OCI-LY7 (cell line): ENCODE measurements around the gene TRIM39. TPM values are rescaled to one million over a fixed set of nuclear protein-coding genes. Genes with fewer than 3 reads are reported as not detected.

Experiments
- BruUV-seq: library from RNA; stranded (reverse); fragments of 400-500 nt; replicated peaks from 2 replicates; lab custom pipeline; 2021; lab: Mats Ljungman, UMichigan
- CTCF ChIA-PET: fragments of 300-600 bp; sonication (Branson Sonifier 250); formaldehyde crosslinking; loops from one replicate; lab custom pipeline; 2022; ENCODE audit warnings: antibody characterized with exemption; ENCODE audit not compliant: unreplicated experiment; lab: Charles Lee
- POLR2A ChIA-PET: fragments of 300-600 bp; sonication (Branson Sonifier 250); formaldehyde crosslinking; loops from one replicate; lab custom pipeline; 2022; ENCODE audit warnings: antibody characterized with exemption; lab: Charles Lee
- DNase-seq: peaks from one replicate; pipeline ENCODE4 v3.0.0-alpha.2; 2015; ENCODE audit warnings: low spot score
- H2AFZ ChIP-seq: fragments of 200-600 bp; sonication (generic), shearing (Covaris generic); 2 replicates; pipeline ENCODE4 v1.6.1; 2014; ENCODE audit warnings: mild to moderate bottlenecking, antibody characterized with exemption, low read length, moderate library complexity
- H3K27ac ChIP-seq: fragments of 200-600 bp; sonication (generic); 2 replicates; pipeline ENCODE4 v1.5.1; 2014; ENCODE audit warnings: mixed run types, low read depth, mild to moderate bottlenecking, moderate library complexity, low read length, inconsistent platforms; ENCODE audit not compliant: poor library complexity, severe bottlenecking
- H3K36me3 ChIP-seq: fragments of 200-600 bp; sonication (generic); 2 replicates; pipeline ENCODE4 v1.6.1; 2014; ENCODE audit warnings: mild to moderate bottlenecking, antibody characterized with exemption, low read length, moderate library complexity, mixed read lengths; ENCODE audit not compliant: insufficient read depth
- H3K4me1 ChIP-seq: fragments of 200-600 bp; sonication (generic); 2 replicates; pipeline ENCODE4 v1.5.1; 2014; ENCODE audit warnings: mild to moderate bottlenecking, low read length; ENCODE audit not compliant: insufficient read depth, poor library complexity, severe bottlenecking
- H3K4me2 ChIP-seq: fragments of 200-600 bp; sonication (generic); 2 replicates; pipeline ENCODE4 v1.6.1; 2014; ENCODE audit warnings: mild to moderate bottlenecking, low read length
- H3K4me3 ChIP-seq: fragments of 200-600 bp; sonication (generic); 2 replicates; pipeline ENCODE4 v1.5.1; 2014; ENCODE audit warnings: mild to moderate bottlenecking, low read depth, low read length; ENCODE audit not compliant: poor library complexity, severe bottlenecking
- H3K79me2 ChIP-seq: fragments of 200-600 bp; sonication (generic); 2 replicates; pipeline ENCODE4 v1.6.1; 2016; ENCODE audit warnings: low read depth, mild to moderate bottlenecking, low read length, moderate library complexity, mixed read lengths; ENCODE audit not compliant: insufficient read depth
- H3K9me2 ChIP-seq: fragments of 200-600 bp; sonication (generic); 2 replicates; pipeline ENCODE4 v1.6.1; 2016; ENCODE audit warnings: mild to moderate bottlenecking, low read length, mixed read lengths; ENCODE audit not compliant: insufficient read depth
- H3K9me3 ChIP-seq: fragments of 200-600 bp; sonication (generic); 2 replicates; pipeline ENCODE4 v1.6.1; 2014; ENCODE audit warnings: mild to moderate bottlenecking, mixed run types, low read length, mixed read lengths
- H4K20me1 ChIP-seq: fragments of 200-600 bp; sonication (generic); 2 replicates; pipeline ENCODE4 v1.6.1; 2014; ENCODE audit warnings: mild to moderate bottlenecking, antibody characterized with exemption, low read length, moderate library complexity, mixed read lengths; ENCODE audit not compliant: insufficient read depth
- EZH2phosphoT487 ChIP-seq: fragments of 200-600 bp; sonication (generic); IDR thresholded peaks from 2 replicates; pipeline ENCODE4 v1.6.1; 2018; ENCODE audit warnings: low read depth, borderline replicate concordance, mild to moderate bottlenecking, mixed run types, antibody characterized with exemption, low read length, moderate library complexity, mixed read lengths
- intact Hi-C: fragments of 100-400 bp; cut with micrococcal nuclease; formaldehyde crosslinking; loops from one replicate; pipeline ENCODE4 v1.10.0; 2022; ENCODE audit not compliant: unreplicated experiment
- total RNA-seq, 2 experiments: library from RNA; depleted of rRNA in 1 of 2; stranded (reverse); fragments of >200 nt in 1 of 2; shearing (Covaris generic) in 1 of 2; gene quantifications; 2 replicates each; pipeline ENCODE4 v1.2.3, GENCODE V29; 2014 to 2022
- TF ChIP-seq, protein P1 (sequence below): fragments of 200-600 bp; sonication (generic); conservative IDR thresholded peaks from 2 replicates; pipeline ENCODE4 v1.5.1; 2014; ENCODE audit warnings: mild to moderate bottlenecking, antibody characterized with exemption, low read length, moderate library complexity, mixed read lengths

TRIM39 gene
- total RNA-seq, 2 experiments from 2014 or later, result 11.4 to 17.0 TPM

- Histone ChIP-seq H3K4me3 (no peak overlapping the region), H3K4me1 (no peaks in the 10 kb centered on the region), H3K9me3 (no peaks in the 10 kb centered on the region), H3K79me2 (no peaks in the 10 kb centered on the region), H3K27ac (no peak overlapping the region), H4K20me1 (no peaks in the 10 kb centered on the region), H3K9me2 (no peaks in the 10 kb centered on the region), H3K36me3 (peaks cover 83% of the 10 kb centered on the region), H3K4me2 (no peak overlapping the region), H2AFZ (no peak overlapping the region)
- POLR2A ChIA-PET, result no interaction called here
- intact Hi-C loops, result no loop called here
- DNase-seq, result no peak
- TF ChIP-seq, protein P1, sequence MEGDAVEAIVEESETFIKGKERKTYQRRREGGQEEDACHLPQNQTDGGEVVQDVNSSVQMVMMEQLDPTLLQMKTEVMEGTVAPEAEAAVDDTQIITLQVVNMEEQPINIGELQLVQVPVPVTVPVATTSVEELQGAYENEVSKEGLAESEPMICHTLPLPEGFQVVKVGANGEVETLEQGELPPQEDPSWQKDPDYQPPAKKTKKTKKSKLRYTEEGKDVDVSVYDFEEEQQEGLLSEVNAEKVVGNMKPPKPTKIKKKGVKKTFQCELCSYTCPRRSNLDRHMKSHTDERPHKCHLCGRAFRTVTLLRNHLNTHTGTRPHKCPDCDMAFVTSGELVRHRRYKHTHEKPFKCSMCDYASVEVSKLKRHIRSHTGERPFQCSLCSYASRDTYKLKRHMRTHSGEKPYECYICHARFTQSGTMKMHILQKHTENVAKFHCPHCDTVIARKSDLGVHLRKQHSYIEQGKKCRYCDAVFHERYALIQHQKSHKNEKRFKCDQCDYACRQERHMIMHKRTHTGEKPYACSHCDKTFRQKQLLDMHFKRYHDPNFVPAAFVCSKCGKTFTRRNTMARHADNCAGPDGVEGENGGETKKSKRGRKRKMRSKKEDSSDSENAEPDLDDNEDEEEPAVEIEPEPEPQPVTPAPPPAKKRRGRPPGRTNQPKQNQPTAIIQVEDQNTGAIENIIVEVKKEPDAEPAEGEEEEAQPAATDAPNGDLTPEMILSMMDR, result no peak
- TF ChIP-seq EZH2phosphoT487, result no peak
- CTCF ChIA-PET, result no interaction called here
- no TSS peak for BruUV-seq
Observed at GRCh38 chr6:30334075-30334783, 7.5 kb downstream of the TRIM39 start.

- Histone ChIP-seq H3K36me3 (peaks cover 52% of the 10 kb centered on the region), H4K20me1 (no peaks in the 10 kb centered on the region), H3K9me3 (no peaks in the 10 kb centered on the region), H3K4me3 (no peak overlapping the region), H3K9me2 (no peaks in the 10 kb centered on the region), H3K79me2 (peaks cover under 1% of the 10 kb centered on the region; the same call in 1 of the 2 replicates), H3K4me1 (peaks cover under 1% of the 10 kb centered on the region), H3K27ac (no peak overlapping the region), H2AFZ (no peak overlapping the region), H3K4me2 (no peak overlapping the region)
- CTCF ChIA-PET, result no interaction called here
- BruUV-seq, result no TSS peak
- DNase-seq, result no peak
- POLR2A ChIA-PET, result interaction anchor here (0.6 kb wide), 1 partner anchor 70 kb away, joined by 3 read pairs; no protein-coding TSS in a partner anchor
- no peak for TF ChIP-seq EZH2phosphoT487
- TF ChIP-seq, protein P1, result no peak
- intact Hi-C loops, result loop anchor here (10.0 kb wide), 1 partner anchor 276 kb away; the partner anchor contains the start of genes POLR1H and PPP1R11
Observed at GRCh38 chr6:30340589-30341054, 13.9 kb downstream of the TRIM39 start.

DNA sequence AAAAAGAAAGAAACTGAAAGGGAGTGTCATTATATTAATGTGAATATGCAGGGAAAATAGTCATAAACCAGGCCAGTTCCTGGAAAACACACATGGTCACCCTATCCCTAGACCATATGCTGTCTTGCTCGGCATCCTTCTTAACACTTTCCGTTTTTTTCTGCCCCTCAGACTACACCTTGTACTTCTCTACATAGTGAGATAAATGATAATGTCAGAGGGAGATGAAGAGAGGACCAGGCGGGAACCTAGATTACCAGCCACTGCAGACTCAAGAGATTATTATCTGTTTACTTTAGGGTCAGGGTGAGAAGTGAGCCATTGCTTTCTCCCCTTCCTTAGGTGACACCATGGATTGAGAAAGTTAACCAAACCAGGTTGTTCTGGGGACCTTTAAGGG, 14.5 kb downstream of the TRIM39 start:
- H3K4me3 ChIP-seq, result no peak overlapping the region
- TF ChIP-seq, protein P1, result no peak
- no peak for TF ChIP-seq EZH2phosphoT487
- ChIA-PET POLR2A (no interaction called here), CTCF (no interaction called here)
- no peak overlapping the region for H3K4me2 ChIP-seq
- no peaks in the 10 kb centered on the region for H4K20me1 ChIP-seq
- no peak for DNase-seq
- H3K9me3 ChIP-seq, result no peaks in the 10 kb centered on the region
- H2AFZ ChIP-seq, result no peak overlapping the region
- peaks cover 48% of the 10 kb centered on the region for H3K36me3 ChIP-seq
- H3K4me1 ChIP-seq, result peaks cover 7% of the 10 kb centered on the region
- intact Hi-C loops, result loop anchor here (10.0 kb wide), 1 partner anchor 276 kb away; the partner anchor contains the start of genes POLR1H and PPP1R11
- H3K79me2 ChIP-seq, result peaks cover 7% of the 10 kb centered on the region; the same call in 1 of the 2 replicates
- no peaks in the 10 kb centered on the region for H3K9me2 ChIP-seq
- H3K27ac ChIP-seq, result no peak overlapping the region
- no TSS peak for BruUV-seq
